Esophagus mucosa (tissue), 1 donor: Measurements from ENCODE around the gene C5. TPM values are rescaled to one million over a fixed set of nuclear protein-coding genes. Genes with fewer than 3 reads are reported as not detected.
A peak's percentile ranks its signal among the peaks of the same experiment; 100 is the strongest.
"Not testable (repeated sequence)": the region's sequence is repeated elsewhere in the genome, so short reads cannot be mapped to it uniquely, and the experiment has no call there.

Source experiments
- ATAC-seq: fragments of 200-7000 bp; cut with Tn5 transposase; one replicate; pipeline ENCODE4 v1.9.1; 2020
- total RNA-seq: library from RNA; stranded (reverse); gene quantifications from one replicate; pipeline ENCODE4 v1.2.4, GENCODE V29; 2023
- donor health status: DM: yes; HTN: yes; CAD: no.

C5 gene
- total RNA-seq, 1 donor from 2014 or later, result 3.1 TPM

GRCh38 chr9:120977321-120977720 is 72.8 kb downstream of the C5 start:
- ATAC-seq, result no peak

- ATAC-seq, result no peak
These were observed 75.2 kb downstream of the C5 start for GRCh38 chr9:120974921-120975320.

DNA sequence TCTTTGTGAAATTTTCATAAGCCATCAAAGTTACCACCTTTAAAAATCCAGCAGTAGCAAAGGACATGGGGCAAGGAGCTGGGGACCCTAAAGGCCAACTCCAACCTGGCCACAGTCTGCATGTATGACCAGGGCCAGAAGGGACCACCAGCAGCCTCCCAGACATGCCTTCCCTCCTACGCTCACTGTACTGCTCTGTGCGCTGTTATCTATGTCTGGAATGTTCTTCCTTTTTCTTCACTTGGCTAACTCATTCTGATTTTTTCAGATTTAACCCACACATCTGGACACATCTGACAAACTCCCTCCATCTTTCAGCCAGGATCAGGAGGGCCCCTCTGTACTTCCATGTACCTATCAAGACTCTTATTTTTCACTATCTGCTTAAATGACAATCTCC is 75.9 kb downstream of the C5 start:
- no peak for ATAC-seq

GRCh38 chr9:120971938-120972337 is 78.1 kb downstream of the C5 start:
- ATAC-seq, result no peak

- ATAC-seq, result not testable (repeated sequence)
These were observed 78.6 kb downstream of the C5 start for GRCh38 chr9:120971471-120971870.

DNA sequence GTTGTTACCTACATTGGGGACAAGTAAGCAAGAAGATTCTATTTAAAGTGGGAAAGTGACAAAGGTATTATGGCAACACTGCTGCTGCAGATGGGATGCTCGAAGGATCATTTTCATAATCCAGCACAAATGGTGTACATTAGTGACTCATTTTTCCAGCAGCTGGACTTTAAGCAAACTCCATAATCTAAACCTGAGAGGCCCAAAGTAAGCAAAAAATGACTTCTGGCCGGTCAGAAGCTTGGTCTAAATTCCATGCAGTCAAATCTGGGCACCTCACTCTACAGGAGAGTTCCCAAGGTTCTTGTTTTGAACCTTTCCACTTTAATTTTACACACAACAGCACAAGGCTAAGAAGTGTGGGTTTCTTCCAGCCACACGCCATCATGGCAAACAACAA is 79.8 kb downstream of the C5 start:
- no peak for ATAC-seq

GRCh38 chr9:120966013-120966369 is 84.1 kb downstream of the C5 start:
- no peak for ATAC-seq

- ATAC-seq, result no peak
These were observed 84.6 kb downstream of the C5 start for GRCh38 chr9:120965344-120966012.

DNA sequence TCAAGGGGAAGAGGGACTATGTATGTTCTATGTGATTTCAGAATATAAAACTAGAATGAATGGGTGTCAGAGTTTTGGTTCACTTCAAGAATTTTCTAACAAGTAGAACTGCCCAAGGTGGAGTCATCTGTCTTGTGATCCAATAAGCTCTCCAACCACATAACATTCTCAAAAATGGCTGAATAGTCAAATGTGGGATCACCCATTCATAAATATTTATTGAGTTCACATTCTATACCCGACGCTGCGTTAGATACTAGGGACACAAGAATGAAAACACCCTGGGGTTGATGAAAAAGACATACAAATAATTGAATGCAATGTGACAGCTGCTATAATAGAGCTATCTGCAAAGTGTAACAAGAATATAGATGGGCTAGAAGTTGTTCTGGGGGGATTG is 88.1 kb downstream of the C5 start:
- no peak for ATAC-seq

GRCh38 chr9:120960001-120960400 is 90.1 kb downstream of the C5 start:
- no peak for ATAC-seq

- ATAC-seq, result no peak
These were observed 93.2 kb downstream of the C5 start for GRCh38 chr9:120956862-120957261.

DNA sequence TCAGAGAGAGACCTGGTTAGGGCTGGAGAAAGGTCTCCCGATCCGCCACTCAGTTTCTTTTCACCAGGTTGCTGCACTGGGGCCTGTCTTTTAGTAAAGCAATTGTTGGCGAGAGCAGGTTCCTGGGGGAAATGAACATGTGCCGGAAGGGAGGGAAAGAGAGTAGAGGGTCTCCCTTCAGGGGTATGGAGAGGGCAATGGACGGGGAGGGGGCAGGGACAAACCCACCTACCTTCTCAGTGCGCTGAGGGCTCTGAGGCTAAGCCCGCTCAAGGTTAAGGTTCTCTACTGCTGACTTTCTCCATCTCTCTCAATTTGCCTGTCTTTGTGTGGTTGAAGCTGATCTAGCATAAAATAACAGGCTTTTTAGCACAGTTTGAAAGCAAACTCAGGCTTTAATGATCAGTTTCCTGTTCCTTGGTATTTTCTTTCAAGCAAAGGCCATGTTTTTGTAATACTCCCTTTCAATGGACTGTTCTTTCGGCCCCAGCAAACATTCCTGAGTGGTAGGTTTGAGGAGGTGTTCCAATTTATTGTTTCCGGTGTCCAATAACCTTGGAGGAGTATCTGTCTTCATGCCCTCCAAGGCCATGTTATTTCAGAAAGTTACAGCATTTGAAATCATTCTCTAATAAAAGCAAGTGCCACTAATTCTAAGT is 98.0 kb downstream of the C5 start:
- ATAC-seq, result no peak

DNA sequence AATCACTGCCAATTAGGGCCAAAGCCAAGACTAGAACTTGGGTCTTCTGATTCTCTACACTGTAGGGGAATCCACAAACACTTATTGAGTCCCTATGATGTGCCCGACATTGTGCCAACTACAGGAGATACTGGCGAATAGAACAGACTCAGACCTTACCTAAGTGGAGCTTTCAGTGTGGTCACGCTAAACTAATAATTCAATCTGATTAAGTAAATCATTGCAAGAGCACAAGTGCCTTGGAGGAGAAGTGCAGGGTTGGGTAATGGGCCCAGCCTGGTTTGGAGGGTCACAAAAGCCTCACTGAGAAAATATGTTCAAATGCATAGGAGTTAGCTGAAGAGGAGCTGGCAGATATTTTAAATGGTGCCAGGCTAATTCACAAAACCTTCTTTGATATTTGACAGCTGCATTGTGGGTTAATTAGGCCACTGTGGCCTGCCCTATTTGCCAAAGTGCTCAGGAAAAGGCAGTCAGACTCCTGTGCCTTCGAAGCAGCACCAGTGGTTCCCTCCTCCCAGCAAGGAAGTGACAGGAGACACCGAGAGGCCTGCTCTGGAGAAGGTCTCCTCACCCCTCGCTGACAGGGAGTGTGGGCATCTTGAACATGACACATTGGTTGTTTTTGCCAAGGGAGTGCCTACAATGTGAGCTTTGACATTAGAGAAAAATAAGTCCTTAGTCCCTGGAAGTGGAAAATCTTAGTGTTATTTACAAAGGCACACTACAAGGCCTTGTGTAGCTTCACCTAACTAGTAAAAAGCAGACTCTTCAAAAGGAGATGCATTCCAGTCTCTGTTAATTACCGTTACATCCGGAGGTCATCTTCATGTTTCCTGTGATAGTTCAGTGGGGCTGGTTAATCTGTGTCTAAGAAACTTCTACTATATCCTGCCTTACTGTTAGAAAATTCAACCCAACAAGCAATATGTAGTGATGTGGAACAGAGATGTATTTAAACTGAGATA is 99.4 kb downstream of the C5 start:
- ATAC-seq, result no peak

DNA sequence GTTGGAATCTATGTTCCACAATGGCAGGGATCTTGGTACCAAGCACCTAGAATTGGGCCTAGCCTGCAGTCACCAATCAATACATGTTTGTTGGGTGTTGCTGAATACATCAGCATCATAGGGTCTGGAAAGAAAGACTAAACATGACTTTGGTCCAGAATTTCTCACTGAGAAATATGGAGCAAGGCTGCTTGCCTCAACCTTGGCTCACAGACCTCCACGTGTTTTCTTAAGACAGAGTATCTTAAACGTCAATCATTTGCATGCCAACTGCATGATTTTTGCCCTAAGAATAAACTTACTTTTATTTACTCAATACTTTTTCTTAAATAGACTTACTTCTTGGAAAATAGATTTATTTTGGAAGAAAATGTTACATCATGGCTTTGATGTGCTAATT is 100.8 kb downstream of the C5 start:
- ATAC-seq, result no peak

- no peak for ATAC-seq
These were observed 101.3 kb downstream of the C5 start for GRCh38 chr9:120948824-120949223.

- no peak for ATAC-seq
These were observed 102.9 kb downstream of the C5 start for GRCh38 chr9:120947222-120947621.

DNA sequence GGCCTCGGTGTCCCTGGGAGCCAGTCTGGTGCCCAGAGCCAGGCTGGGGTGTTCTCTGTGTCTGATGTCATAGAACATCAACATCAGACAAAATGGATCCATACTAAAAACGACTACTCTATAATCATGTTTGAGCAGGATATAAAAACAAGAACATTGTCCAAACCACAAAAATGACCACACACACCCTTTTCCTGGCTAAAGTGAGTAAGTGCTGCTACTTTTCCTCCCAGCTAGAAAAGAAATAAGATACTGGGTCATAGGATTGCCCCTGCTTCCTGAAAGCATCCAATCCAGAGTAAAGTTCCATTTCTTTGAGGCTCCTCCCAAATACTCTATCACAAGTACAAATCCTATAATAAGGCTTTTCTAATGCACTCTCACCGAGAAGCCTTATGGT is 103.8 kb downstream of the C5 start:
- ATAC-seq, result no peak

DNA sequence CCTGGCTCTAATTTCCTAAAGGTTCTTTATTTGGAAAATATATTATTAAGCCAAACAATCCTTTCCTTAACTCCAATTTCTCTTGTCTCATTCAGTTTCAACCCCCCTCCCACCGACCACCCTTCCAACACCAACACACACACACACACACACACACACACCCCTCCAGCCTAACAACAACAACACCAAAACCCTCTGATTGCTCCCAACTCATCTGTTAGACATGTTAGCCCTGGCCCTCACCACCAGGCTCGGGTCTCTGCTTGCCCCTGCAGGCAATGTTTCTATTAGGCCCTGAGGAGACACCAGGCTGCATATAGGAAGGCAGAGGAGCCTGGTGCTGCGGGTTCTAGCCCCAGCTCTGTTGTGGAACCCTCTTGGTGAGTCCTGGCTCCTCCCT is 105.1 kb downstream of the C5 start:
- ATAC-seq, result no peak

GRCh38 chr9:120944434-120944843 is 105.6 kb downstream of the C5 start:
- ATAC-seq, result peak; percentile 93

DNA sequence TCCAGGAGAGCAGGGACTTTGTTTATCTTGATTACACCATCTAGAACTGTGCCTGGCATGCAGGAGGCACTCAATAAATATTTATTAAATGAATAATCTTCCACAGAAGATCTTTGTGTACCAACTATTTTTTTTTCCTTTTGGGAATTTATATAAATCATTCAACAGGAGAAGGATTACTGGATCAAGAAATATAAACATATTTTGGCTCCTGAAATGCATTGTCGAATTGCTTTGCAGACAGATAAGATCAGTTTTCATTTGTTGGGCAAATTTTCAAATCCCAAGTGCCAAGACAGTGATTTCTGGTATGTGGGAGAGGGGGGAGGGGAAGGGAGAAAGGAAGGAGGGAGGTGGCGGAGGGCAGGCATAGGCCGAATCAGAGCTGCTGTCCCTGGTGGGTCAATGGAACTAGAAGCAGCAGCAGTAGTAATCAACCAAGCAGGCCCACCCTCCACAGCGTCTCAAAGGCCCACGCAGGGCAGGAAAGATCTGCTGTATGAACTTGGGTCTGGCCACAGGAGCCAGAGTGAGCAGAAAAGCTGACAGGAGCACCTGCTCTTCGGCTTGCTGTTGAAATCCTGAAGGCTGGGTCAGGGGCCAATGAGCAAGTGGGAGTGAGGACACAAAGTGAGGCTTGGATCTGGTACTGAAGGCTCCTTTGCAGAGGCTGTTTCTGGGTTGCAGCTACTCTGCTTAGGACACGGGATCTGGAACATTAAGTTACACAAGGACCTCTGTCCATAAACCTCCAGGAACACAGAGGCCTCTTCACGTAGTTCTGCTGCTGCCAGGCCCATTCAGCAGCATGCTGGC is 107.7 kb downstream of the C5 start:
- ATAC-seq, result no peak

DNA sequence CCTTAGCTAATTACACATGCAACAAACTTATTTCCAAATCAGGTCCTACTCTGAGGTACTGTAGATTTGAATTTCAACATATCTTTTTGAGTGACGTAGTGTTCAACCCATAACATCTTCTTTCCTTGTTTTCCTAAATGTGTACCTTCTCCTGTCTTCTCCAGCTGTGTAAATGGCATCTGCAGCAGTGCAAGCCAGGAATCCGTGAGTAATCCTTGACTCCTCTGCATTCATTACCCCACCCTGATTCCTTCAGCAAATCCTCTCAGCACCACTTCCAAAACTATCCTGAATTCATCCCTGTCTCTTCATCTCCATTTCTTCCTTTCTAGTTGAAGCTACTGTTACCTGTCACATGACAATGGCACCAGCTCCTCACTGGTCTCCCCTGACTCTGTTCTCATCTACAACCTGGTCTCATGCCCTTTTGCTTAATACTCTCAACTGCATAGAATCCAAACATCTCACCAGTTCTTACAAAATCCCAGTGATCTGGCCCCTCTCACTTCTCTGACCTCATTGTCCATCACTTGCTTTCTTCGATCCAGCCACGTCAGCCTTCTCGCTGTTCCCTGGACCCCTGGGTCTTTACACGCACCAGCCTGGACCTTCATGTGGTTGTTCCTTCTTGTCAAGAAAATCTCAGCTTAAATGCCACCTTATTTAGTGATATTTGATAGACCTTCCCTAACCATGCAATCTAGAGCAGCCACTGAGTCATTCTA is 108.9 kb downstream of the C5 start:
- ATAC-seq, result peak; percentile 39

DNA sequence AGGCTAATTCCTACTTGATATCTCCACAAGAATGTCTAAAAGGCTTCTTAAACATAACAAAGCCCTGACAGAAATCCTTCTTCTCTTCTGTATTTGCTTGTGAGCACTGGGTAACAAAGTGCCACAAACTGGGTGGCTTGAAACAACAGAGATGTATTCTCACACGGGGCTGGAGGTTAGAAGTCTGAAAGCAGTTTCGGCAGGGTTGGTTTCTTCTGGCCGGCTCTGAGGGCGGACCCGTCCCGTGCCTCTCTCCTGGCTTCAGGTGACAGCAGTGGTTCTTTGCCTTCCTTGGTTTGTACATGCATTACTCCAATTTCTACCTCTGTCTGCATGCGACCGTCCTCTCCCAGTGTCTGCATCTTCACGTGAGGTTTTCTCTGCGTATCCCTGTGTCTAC is 109.5 kb downstream of the C5 start:
- no peak for ATAC-seq
